GM12801 (cell line): ENCODE measurements around the gene HIPK3.

Source experiments
- CTCF ChIP-seq: IDR thresholded peaks from one replicate; pipeline ENCODE4 v1.5.1; 2011; ENCODE audit warnings: control low read depth; ENCODE audit not compliant: insufficient read length; ENCODE audit errors: extremely low read depth

Gene HIPK3

GRCh38 chr11:33257160-33257896 is at the start of gene HIPK3:
HIPK3 (plus strand) TSS chr11:33257381.
- TF ChIP-seq CTCF = no peak

- TF ChIP-seq CTCF = no peak
Measured at GRCh38 chr11:33207408-33207985, 49.7 kb upstream of the HIPK3 start.

GRCh38 chr11:33208150-33208549 is 49.0 kb upstream of the HIPK3 start:
- TF ChIP-seq CTCF = no peak

- no peak for TF ChIP-seq CTCF
Measured at GRCh38 chr11:33211153-33211552, 46.0 kb upstream of the HIPK3 start.

- TF ChIP-seq CTCF = no peak
Measured at GRCh38 chr11:33211580-33211979, 45.6 kb upstream of the HIPK3 start.

- TF ChIP-seq CTCF = no peak
Measured at GRCh38 chr11:33214187-33214586, 43.0 kb upstream of the HIPK3 start.

GRCh38 chr11:33214767-33215166 is 42.4 kb upstream of the HIPK3 start:
- TF ChIP-seq CTCF = no peak
